Renal cortical epithelial cell (primary cell): ENCODE measurements around the gene PKD2L2. TPM values are rescaled to one million over a fixed set of nuclear protein-coding genes. Genes with fewer than 3 reads are reported as not detected.
A peak's percentile ranks its signal among the peaks of the same experiment; 100 is the strongest.
"Not testable (repeated sequence)": the region's sequence is repeated elsewhere in the genome, so short reads cannot be mapped to it uniquely, and the experiment has no call there.

Experiments
- DNase-seq: peaks from one replicate; pipeline ENCODE4 v3.0.0-alpha.2; 2011; ENCODE audit warnings: low read depth
- total RNA-seq: library from RNA; depleted of rRNA; stranded (reverse); fragments of >200 nt; gene quantifications from 2 replicates; pipeline ENCODE4 v1.2.3, GENCODE V29; 2014

Gene PKD2L2
- 0.05 TPM in 1 of 2 replicates, not detected in the other for total RNA-seq

- DNase-seq, result peak; percentile 61
Measured at GRCh38 chr5:137888863-137889759, at the start of gene PKD2L2. TSS of gene PKD2L2 (plus strand) at chr5:137889457. CDS start at chr5:137889492, 35 bp downstream.

- DNase-seq, result no peak
Measured at GRCh38 chr5:137842296-137842695, 47.0 kb upstream of the PKD2L2 start.

GRCh38 chr5:137843676-137844299, 45.5 kb upstream of the PKD2L2 start:
- no peak for DNase-seq

- no peak for DNase-seq
Measured at GRCh38 chr5:137845472-137845871, 43.8 kb upstream of the PKD2L2 start.

- DNase-seq, result no peak
Measured at GRCh38 chr5:137847687-137848086, 41.6 kb upstream of the PKD2L2 start.

GRCh38 chr5:137853165-137853564, 36.1 kb upstream of the PKD2L2 start:
- not testable (repeated sequence) for DNase-seq

GRCh38 chr5:137856201-137856600, 33.1 kb upstream of the PKD2L2 start:
- no peak for DNase-seq

GRCh38 chr5:137856916-137857862, 32.1 kb upstream of the PKD2L2 start:
- no peak for DNase-seq

- peak; percentile 20 for DNase-seq
Measured at GRCh38 chr5:137858223-137858916, 30.9 kb upstream of the PKD2L2 start.

- no peak for DNase-seq
Measured at GRCh38 chr5:137858954-137859353, 30.3 kb upstream of the PKD2L2 start.

GRCh38 chr5:137862251-137862650, 27.0 kb upstream of the PKD2L2 start:
- DNase-seq, result no peak

GRCh38 chr5:137863653-137864052, 25.6 kb upstream of the PKD2L2 start:
- not testable (repeated sequence) for DNase-seq

- DNase-seq, result no peak
Measured at GRCh38 chr5:137866541-137867388, 22.5 kb upstream of the PKD2L2 start.

GRCh38 chr5:137867664-137868063, 21.6 kb upstream of the PKD2L2 start, which contains the start of gene MYOT:
TSS of gene MYOT (plus strand) at chr5:137867860. CDS start at chr5:137870652, 2,792 bp downstream.
- no peak for DNase-seq

- DNase-seq, result no peak
Measured at GRCh38 chr5:137870647-137871339, 18.5 kb upstream of the PKD2L2 start.

- DNase-seq, result no peak
Measured at GRCh38 chr5:137871571-137871970, 17.7 kb upstream of the PKD2L2 start.

GRCh38 chr5:137872466-137872865, 16.8 kb upstream of the PKD2L2 start:
- DNase-seq, result no peak

GRCh38 chr5:137876101-137876500, 13.2 kb upstream of the PKD2L2 start:
- DNase-seq, result no peak

- no peak for DNase-seq
Measured at GRCh38 chr5:137880313-137880712, 8.9 kb upstream of the PKD2L2 start.

GRCh38 chr5:137887831-137888230, 1.4 kb upstream of the PKD2L2 start:
- DNase-seq, result no peak
